Measurements from ENCODE around the gene FBXL2. TPM values are rescaled to one million over a fixed set of nuclear protein-coding genes. Genes with fewer than 3 reads are reported as not detected.

The FBXL2 gene
- total and polyA plus RNA-seq, 2 of the 8 experiments (the other 6 are each of a cell fraction or from before 2014, with no cell fraction given), result 3.1 to 5.4 TPM

GRCh38 chr3:33246786-33247185, 30.5 kb upstream of the FBXL2 start:
- no peak overlapping the region for H2BK12ac ChIP-seq (ENCODE audit: low read depth, low read length)
- no peak overlapping the region for H4K5ac ChIP-seq (ENCODE audit: insufficient read length, low read depth, low read length)
- FAIRE-seq (no peak), DNase-seq (ENCODE audit: low read depth in 1 of 2, low spot score in 2 of 2) (no peak)
- POLR2A ChIA-PET (ENCODE audit: partially characterized antibody), result no interaction called here
- no peak overlapping the region for H3K4ac ChIP-seq (replicated peaks; ENCODE audit: insufficient read length, low read depth, low read length)
- no peak overlapping the region for H3K14ac ChIP-seq (ENCODE audit: insufficient read length)
- H4K20me1 ChIP-seq (replicated peaks in 1 of 2; ENCODE audit: control insufficient read depth in 1 of 2, insufficient read depth in 2 of 2, low read length in 2 of 2), result no peaks in the 10 kb centered on the region
- no peaks in the 10 kb centered on the region for H3K9me3 ChIP-seq (ENCODE audit: insufficient read depth in 2 of 2, low read depth in 1 of 2, low read length in 1 of 2)
- no peaks in the 10 kb centered on the region; the same call in 1 of the 2 replicates for H3K23me2 ChIP-seq (ENCODE audit: low read depth, low read length)
- H4K8ac ChIP-seq (ENCODE audit: extremely low read depth, insufficient read depth, low read length), result no peak overlapping the region
- H2BK20ac ChIP-seq (ENCODE audit: low read length), result no peak overlapping the region
- no peak overlapping the region for H2AFZ ChIP-seq (ENCODE audit: low read length)
- H3K79me2 ChIP-seq (ENCODE audit: control insufficient read depth in 1 of 2, insufficient read depth in 2 of 2, low read length in 2 of 2), result no peaks in the 10 kb centered on the region
- no peaks in the 10 kb centered on the region for H3K36me3 ChIP-seq (ENCODE audit: control insufficient read depth in 2 of 4, insufficient read depth in 4 of 4, low read length in 3 of 4)
- TF ChIP-seq SAP30 (IDR thresholded peaks at IDR 0.05; ENCODE audit: insufficient read depth, insufficient replicate concordance, low read length), result no peak
- TF ChIP-seq TBP (IDR thresholded peaks at IDR 0.05; ENCODE audit: low read depth, low read length), result no peak
- TF ChIP-seq NRF1 (IDR thresholded peaks at IDR 0.05; ENCODE audit: low read depth, low read length), result no peak
- no peak for TF ChIP-seq TAF7 (optimal IDR thresholded peaks at IDR 0.05; ENCODE audit: borderline replicate concordance, low read depth, low read length)
- TF ChIP-seq FOSL1 (IDR thresholded peaks at IDR 0.05; ENCODE audit: insufficient read depth, low read depth, low read length), result no peak
- TF ChIP-seq KDM1A (IDR thresholded peaks at IDR 0.05; ENCODE audit: borderline replicate concordance, low read length), result no peak
- no peak for TF ChIP-seq CHD2 (IDR thresholded peaks at IDR 0.05; ENCODE audit: low read length)
- TF ChIP-seq HDAC2 (IDR thresholded peaks at IDR 0.05; ENCODE audit: borderline replicate concordance in 1 of 2, low read depth in 2 of 2, low read length in 2 of 2), result no peak
- no peak for TF ChIP-seq ZNF274 (IDR thresholded peaks at IDR 0.05; ENCODE audit: borderline replicate concordance, extremely low read depth, low read length)
- no peak for TF ChIP-seq RBBP5 (IDR thresholded peaks at IDR 0.05; ENCODE audit: borderline replicate concordance, low read depth, low read length)
- no peak for TF ChIP-seq PHF8 (conservative IDR thresholded peaks at IDR 0.05; ENCODE audit: low read depth, low read length)
- TF ChIP-seq BCL11A (IDR thresholded peaks at IDR 0.05; ENCODE audit: low read depth in 2 of 2, low read length in 2 of 2), result no peak
- no peak overlapping the region for H3K9ac ChIP-seq (replicated peaks in 1 of 4; ENCODE audit: extremely low read depth in 1 of 4, low read depth in 3 of 4, low read length in 3 of 4)
- no peak overlapping the region for H2BK120ac ChIP-seq (replicated peaks; ENCODE audit: low read depth, low read length)
- no peak overlapping the region for H3K23ac ChIP-seq (ENCODE audit: insufficient read length)
- H3K27ac ChIP-seq (ENCODE audit: low read depth, low read length), result no peak overlapping the region
- no peak overlapping the region for H2BK15ac ChIP-seq (ENCODE audit: low read length)
- no peaks in the 10 kb centered on the region for H3K27me3 ChIP-seq (replicated peaks in 1 of 4; ENCODE audit: control insufficient read depth in 3 of 4, extremely low read depth in 1 of 4, insufficient read depth in 3 of 4, low read length in 3 of 4)
- no peak overlapping the region for H3K4me3 ChIP-seq (ENCODE audit: extremely low read depth in 1 of 4, insufficient read depth in 2 of 4, low read depth in 3 of 4, low read length in 4 of 4)
- no peak overlapping the region for H3K18ac ChIP-seq (ENCODE audit: extremely low read depth, low read length)
- H3K4me1 ChIP-seq (replicated peaks in 1 of 4; ENCODE audit: control insufficient read depth in 3 of 4, insufficient read depth in 4 of 4, low read length in 3 of 4), result no peaks in the 10 kb centered on the region
- no peak overlapping the region for H2AK5ac ChIP-seq (ENCODE audit: low read depth, low read length)
- H4K91ac ChIP-seq (replicated peaks; ENCODE audit: insufficient read length, low read length), result no peak overlapping the region
- no peak overlapping the region for H3K56ac ChIP-seq (replicated peaks; ENCODE audit: insufficient read length, low read depth, low read length)
- no peak overlapping the region for H3K4me2 ChIP-seq (ENCODE audit: insufficient read depth in 1 of 2, low read depth in 2 of 2, low read length in 2 of 2)
- CTCF ChIA-PET (ENCODE audit: partially characterized antibody), result no interaction called here
- no peak overlapping the region for H2BK5ac ChIP-seq (ENCODE audit: low read depth, low read length)
- no peaks in the 10 kb centered on the region for H3K79me1 ChIP-seq (ENCODE audit: low read depth, low read length)

All from H1 (cell line).